Sigmoid colon (tissue), 7 donors: ENCODE results near the gene XPO6. TPM values are rescaled to one million over a fixed set of nuclear protein-coding genes. Genes with fewer than 3 reads are reported as not detected.

Source experiments
- DNase-seq: peaks from one replicate; pipeline ENCODE4 v3.0.0-alpha.2; 2019
- H3K27ac ChIP-seq, 4 donors: fragments of 200-600 bp; sonication (generic); one replicate each; pipeline ENCODE4 v1.5.1; 2016 to 2019; ENCODE audit warnings: mild to moderate bottlenecking in 1 of 4
- H3K27me3 ChIP-seq, 3 donors: fragments of 200-600 bp; sonication (generic); one replicate each; pipeline ENCODE4 v1.5.1; 2019; ENCODE audit warnings: mild to moderate bottlenecking in 1 of 3
- H3K36me3 ChIP-seq, 4 donors: fragments of 200-600 bp; sonication (generic); one replicate each; pipeline ENCODE4 v1.5.1; 2016 to 2019
- H3K4me1 ChIP-seq, 4 donors: fragments of 200-600 bp; sonication (generic); one replicate each; pipeline ENCODE4 v1.5.1; 2017 to 2019
- H3K4me3 ChIP-seq, 4 donors: fragments of 200-600 bp; sonication (generic); one replicate each; pipeline ENCODE4 v1.5.1; 2017 to 2019; ENCODE audit warnings: mild to moderate bottlenecking in 2 of 4, moderate library complexity in 1 of 4
- H3K9me3 ChIP-seq, 4 donors: fragments of 200-600 bp in 3 of 4; sonication (generic) in 3 of 4; one replicate each; pipeline versions ENCODE4 v1.5.1 to v1.6.1; 2013 to 2019
- EP300 ChIP-seq, 4 donors: sonication (generic); formaldehyde crosslinking; IDR thresholded peaks; one replicate each; pipeline ENCODE4 v1.6.1; 2017; ENCODE audit warnings: antibody characterized with exemption in 4 of 4
- POLR2A ChIP-seq, 2 donors: fragments of 450-650 bp; IDR thresholded peaks; one replicate each; pipeline ENCODE4 v1.6.1; 2016; ENCODE audit warnings: antibody characterized with exemption in 2 of 2, mild to moderate bottlenecking in 2 of 2, moderate library complexity in 2 of 2
- POLR2AphosphoS5 ChIP-seq, 4 donors: sonication (generic); formaldehyde crosslinking; IDR thresholded peaks; one replicate each; pipeline ENCODE4 v1.6.1; 2017; ENCODE audit warnings: antibody characterized with exemption in 4 of 4
- WGBS, 2 donors: extraction: QIAGEN DNeasy Blood & Tissue Kit; methylation state at CpG; one replicate each; pipeline ENCODE4 v1.1.7; 2013; 5-methylcytosine and 5-hydroxymethylcytosine counted together
- intact Hi-C: fragments of 100-400 bp; cut with DNase I; formaldehyde crosslinking; loops from one replicate; pipeline ENCODE4 v1.15.1; 2023
- polyA plus RNA-seq, 3 donors: library from polyadenylated mRNA; stranded (reverse); fragments of 200-250 nt; gene quantifications; one replicate each; pipeline ENCODE4 v1.2.3, GENCODE V29; 2013
- total RNA-seq, 4 donors: library from RNA; depleted of rRNA; stranded (reverse); fragments of >200 nt; gene quantifications; one replicate each; pipeline ENCODE4 v1.1.0, GENCODE V29; 2016
- TF ChIP-seq, protein P1 (sequence below), 4 experiments: fragments of 450-650 bp in 3 of 4; fragments of 200-600 bp in 1 of 4; IDR thresholded peaks; one replicate each; pipeline ENCODE4 v1.5.1; 2016 to 2019; ENCODE audit warnings: antibody characterized with exemption in 4 of 4, mild to moderate bottlenecking in 3 of 4, moderate library complexity in 2 of 4
- donor health status: healthy with polysubstance abuse.
- donor health status: Bipolar disorder and iron deficiency.
- donor health status: healthy.

XPO6 gene
- total and polyA plus RNA-seq, 7 donors, result 40.2 to 101 (median 48.9) TPM

DNA sequence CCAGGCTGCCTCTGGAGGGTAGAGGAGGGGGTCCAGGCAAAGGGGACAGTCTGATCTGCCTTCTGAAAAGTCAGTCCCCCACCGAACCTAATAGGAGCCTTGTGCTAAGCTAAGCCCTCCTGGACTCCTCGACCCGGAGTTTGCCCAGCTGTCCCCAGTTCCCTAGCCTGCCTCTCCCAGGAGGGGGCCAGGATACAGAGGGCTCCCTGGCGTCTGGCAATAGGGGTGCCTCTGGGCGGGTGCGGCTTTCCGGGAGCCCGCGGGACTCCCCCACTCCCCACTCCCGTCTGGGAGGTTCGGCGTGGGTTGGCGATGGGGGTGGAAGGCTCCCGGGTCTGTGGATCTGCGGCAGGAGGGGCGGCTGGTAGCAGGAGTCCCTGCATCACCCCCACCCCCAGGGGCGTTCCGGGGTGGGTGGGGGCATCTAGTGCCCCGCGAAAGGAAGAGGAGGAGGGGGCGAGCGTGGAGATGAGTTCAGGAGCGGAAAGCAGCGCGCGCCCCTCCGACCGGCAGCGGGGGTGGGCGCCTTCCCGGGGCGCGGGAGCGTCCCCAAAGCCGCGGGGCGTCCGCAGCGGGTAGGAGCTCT lies 149.4 kb downstream of the XPO6 start:
- TF ChIP-seq, protein P1, sequence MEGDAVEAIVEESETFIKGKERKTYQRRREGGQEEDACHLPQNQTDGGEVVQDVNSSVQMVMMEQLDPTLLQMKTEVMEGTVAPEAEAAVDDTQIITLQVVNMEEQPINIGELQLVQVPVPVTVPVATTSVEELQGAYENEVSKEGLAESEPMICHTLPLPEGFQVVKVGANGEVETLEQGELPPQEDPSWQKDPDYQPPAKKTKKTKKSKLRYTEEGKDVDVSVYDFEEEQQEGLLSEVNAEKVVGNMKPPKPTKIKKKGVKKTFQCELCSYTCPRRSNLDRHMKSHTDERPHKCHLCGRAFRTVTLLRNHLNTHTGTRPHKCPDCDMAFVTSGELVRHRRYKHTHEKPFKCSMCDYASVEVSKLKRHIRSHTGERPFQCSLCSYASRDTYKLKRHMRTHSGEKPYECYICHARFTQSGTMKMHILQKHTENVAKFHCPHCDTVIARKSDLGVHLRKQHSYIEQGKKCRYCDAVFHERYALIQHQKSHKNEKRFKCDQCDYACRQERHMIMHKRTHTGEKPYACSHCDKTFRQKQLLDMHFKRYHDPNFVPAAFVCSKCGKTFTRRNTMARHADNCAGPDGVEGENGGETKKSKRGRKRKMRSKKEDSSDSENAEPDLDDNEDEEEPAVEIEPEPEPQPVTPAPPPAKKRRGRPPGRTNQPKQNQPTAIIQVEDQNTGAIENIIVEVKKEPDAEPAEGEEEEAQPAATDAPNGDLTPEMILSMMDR (IDR thresholded peaks at IDR 0.05), result no peak
- no peak for TF ChIP-seq EP300 (IDR thresholded peaks at IDR 0.05)
- no peak for TF ChIP-seq POLR2A (IDR thresholded peaks at IDR 0.05)
- TF ChIP-seq POLR2AphosphoS5 (IDR thresholded peaks at IDR 0.05), result no peak
- H3K4me1 ChIP-seq, result peaks cover 0 to 15% (median 7%) of the 10 kb centered on the region in 4 donors
- no peak for DNase-seq
- peaks cover 13 to 75% (median 40%) of the 10 kb centered on the region in 3 donors for H3K27me3 ChIP-seq
- H3K36me3 ChIP-seq, result no peaks in the 10 kb centered on the region
- WGBS, 2 donors, result 8 to 14% methylated on average over 39 of the region's 39 CpGs
- no peaks in the 10 kb centered on the region for H3K9me3 ChIP-seq
- H3K4me3 ChIP-seq, result peak overlapping the region in 2 of 4 donors; percentile 28 to 33
- no peak overlapping the region for H3K27ac ChIP-seq
- intact Hi-C loops, result loop anchor here (10.0 kb wide), 1 partner anchor 368 kb away; no protein-coding TSS in a partner anchor

DNA sequence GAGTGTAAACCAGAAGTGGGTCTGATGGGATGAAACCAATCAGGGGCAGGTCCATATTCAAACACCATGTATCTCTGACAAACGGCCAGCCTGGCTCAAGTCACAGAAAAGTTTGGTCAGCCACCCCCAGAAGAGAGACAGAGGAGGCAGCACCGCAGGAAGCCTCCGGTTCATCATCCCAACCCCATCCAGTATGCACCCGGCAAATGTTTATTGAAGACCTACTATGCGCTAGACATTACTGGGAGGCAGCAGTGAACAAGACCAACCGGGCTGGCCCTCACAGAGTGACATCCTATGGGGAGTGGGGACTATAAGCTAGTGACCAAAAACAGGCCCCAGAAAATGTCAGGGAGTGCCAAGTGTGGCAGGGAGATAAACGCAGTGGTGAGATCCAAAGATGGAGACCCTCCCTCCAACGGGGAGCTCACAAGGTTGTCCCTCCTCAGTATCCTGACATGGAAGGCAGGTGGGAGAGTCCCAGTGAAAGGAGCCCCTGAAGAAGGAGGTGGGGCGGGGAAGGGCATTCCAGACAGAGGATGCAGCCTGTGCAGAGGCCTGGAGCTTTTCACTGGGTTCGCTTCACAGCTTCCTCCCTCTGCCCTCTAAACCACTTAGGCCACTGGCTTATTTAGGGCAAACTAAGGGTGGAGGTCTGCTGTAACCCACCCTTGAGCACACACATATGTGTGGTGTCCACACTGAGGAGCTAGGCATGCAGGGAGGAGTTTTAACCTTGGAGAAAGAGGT lies 150.2 kb downstream of the XPO6 start:
- Histone ChIP-seq H3K4me1 (peaks cover 0 to 15% (median 7%) of the 10 kb centered on the region in 4 donors), H3K4me3 (no peak overlapping the region), H3K27me3 (peaks cover 13 to 75% (median 40%) of the 10 kb centered on the region in 3 donors), H3K27ac (no peak overlapping the region), H3K9me3 (no peaks in the 10 kb centered on the region), H3K36me3 (no peaks in the 10 kb centered on the region)
- intact Hi-C loops, result loop anchor here (10.0 kb wide), 1 partner anchor 367 kb away; no protein-coding TSS in a partner anchor
- DNase-seq, result no peak
- TF ChIP-seq EP300 (IDR thresholded peaks at IDR 0.05) (no peak), POLR2AphosphoS5 (IDR thresholded peaks at IDR 0.05) (no peak), POLR2A (IDR thresholded peaks at IDR 0.05) (no peak)
- TF ChIP-seq, protein P1 (IDR thresholded peaks at IDR 0.05), result no peak
- WGBS, 2 donors, result 75 to 84% methylated on average over 10 of the region's 10 CpGs

DNA sequence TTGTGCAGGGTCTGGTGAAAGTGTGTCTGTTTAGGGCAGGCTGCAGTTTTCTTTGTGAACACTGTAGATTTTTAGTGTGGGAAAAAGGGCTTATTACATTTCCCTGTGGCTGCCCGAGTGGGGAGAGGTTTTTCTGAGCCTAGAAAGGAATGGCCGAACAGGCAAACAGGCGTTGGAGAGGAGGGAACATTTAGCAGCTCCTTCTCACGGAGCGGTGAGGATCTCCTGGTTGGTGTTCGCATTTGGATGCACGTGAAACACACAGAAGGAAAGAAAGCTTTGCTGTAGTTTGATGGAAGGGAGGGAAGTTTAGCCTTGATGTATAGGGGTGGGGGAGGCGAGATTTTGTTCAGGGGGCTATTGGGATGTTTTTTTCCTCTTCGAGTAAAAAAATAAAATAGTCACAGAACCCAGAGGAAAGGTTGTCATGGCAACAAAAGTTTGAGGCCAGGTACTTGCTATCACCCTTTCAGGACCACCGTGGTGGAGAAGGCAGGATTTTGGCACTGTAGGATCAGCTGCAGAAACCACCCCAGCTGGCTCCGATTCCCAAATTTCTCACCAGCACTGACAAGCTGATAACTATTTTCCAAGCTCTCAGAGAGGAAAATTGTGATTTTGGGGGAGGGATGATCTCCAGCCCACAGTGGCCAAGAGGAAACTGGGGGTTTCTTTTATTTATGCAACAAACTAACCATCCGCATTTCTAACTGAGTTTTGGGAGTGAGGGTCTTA lies 151.8 kb downstream of the XPO6 start:
- H3K36me3 ChIP-seq, result no peaks in the 10 kb centered on the region
- no peaks in the 10 kb centered on the region for H3K9me3 ChIP-seq
- H3K4me1 ChIP-seq, result peaks cover 0 to 15% (median 7%) of the 10 kb centered on the region in 4 donors
- no peak overlapping the region for H3K27ac ChIP-seq
- WGBS, 2 donors, result 43% methylated on average over 12 of the region's 12 CpGs
- H3K27me3 ChIP-seq, result peaks cover 13 to 76% (median 40%) of the 10 kb centered on the region in 3 donors
- no peak overlapping the region for H3K4me3 ChIP-seq
- no peak for DNase-seq
- intact Hi-C loops, result loop anchor here (10.0 kb wide), 1 partner anchor 365 kb away; no protein-coding TSS in a partner anchor
- TF ChIP-seq POLR2AphosphoS5 (IDR thresholded peaks at IDR 0.05) (no peak), EP300 (IDR thresholded peaks at IDR 0.05) (no peak), POLR2A (IDR thresholded peaks at IDR 0.05) (no peak)
- TF ChIP-seq, protein P1 (IDR thresholded peaks at IDR 0.05), result no peak

DNA sequence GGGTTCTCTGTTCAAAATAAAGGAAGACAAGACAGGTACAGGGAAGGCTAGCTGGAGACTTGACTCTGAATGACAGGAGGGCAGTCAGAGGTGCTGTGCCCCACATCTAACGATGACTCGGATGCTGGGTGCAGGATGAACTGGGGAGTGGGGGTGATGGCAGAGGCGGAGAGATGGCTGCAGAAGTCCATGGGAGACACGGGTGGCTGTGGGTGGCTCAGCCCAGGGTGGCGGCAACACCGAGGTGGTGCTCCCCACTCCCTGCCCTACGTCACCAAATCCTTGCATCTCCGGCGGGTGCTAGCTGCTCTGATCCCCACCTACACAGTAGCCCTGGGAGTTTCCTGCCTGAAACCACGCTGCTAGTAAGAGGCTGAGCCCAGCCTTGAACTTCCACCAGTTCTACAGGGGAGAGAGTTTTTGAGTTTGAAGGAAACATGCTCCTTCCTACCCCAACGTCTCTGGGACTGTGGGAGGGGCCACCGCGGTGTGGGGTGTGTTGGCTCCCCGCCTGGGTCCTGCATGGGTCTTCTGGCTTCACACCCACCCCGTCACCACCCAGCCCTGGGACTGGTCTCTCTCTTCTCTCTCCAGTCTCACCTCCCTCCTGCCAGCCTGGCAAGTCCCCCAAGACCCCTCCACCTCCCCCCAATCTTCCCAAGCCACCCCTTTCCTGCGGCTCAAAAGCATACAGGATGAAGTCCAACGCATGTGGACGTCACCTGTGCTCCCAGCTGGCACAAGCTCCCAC lies 152.8 kb downstream of the XPO6 start:
- H3K9me3 ChIP-seq, result no peaks in the 10 kb centered on the region
- no peak overlapping the region for H3K4me3 ChIP-seq
- 60% methylated on average over 18 of the region's 18 CpGs for WGBS, 2 donors
- peaks cover 13 to 76% (median 43%) of the 10 kb centered on the region in 3 donors for H3K27me3 ChIP-seq
- no peaks in the 10 kb centered on the region for H3K36me3 ChIP-seq
- intact Hi-C loops, result no loop called here
- no peak for DNase-seq
- TF ChIP-seq, protein P1 (IDR thresholded peaks at IDR 0.05), result no peak
- no peak for TF ChIP-seq EP300 (IDR thresholded peaks at IDR 0.05)
- H3K4me1 ChIP-seq, result peaks cover 0 to 15% (median 7%) of the 10 kb centered on the region in 4 donors
- H3K27ac ChIP-seq, result no peak overlapping the region
